Measurements from ENCODE around the gene CAAP1.
"Not testable (repeated sequence)": the region's sequence is repeated elsewhere in the genome, so short reads cannot be mapped to it uniquely, and the experiment has no call there.

The CAAP1 gene

DNA sequence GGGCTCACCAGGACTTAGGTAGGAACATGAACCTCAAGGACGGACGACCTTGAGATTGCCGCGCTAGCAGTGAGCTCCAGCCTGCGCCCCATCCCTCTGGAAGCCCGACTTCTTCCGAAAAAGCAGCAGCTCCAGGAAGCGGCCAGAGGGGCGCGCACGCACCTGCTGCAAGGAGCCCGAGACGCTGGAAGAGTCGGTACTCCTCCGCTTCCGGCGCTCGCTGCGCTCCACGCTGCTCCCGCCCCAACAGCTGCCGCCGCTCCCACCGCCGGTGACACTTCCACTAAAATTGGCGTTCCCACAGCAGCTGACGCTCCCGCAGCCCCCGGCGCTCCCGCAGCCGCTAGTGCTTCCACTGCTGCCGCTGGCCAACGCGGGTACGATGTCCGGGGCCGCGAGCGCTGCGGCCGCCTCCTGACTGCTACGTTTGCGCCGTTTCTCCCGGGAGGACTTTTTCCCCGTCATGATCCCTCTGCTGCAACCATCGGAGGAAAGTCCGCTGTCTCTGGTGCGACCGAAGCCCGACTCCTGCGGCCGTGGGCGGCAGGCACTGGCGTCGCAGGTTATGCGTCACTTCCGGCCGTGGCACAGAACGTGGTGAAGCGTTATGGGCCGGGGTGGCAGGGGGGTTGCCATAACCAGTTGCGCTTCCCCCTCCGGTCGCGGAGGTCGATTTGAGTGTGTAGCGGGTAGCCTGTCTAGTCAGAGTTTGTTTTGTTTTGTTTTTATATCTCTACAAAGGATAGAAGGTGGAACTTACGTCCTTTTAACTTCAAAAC is at the start of gene CAAP1:
Gene CAAP1 (minus strand): TSS at position 552 of the 779 bp plus-strand sequence. CDS start 87 bp downstream, at position 465.
- DNase-seq (ENCODE audit: low read depth) = peak; percentile 91

DNA sequence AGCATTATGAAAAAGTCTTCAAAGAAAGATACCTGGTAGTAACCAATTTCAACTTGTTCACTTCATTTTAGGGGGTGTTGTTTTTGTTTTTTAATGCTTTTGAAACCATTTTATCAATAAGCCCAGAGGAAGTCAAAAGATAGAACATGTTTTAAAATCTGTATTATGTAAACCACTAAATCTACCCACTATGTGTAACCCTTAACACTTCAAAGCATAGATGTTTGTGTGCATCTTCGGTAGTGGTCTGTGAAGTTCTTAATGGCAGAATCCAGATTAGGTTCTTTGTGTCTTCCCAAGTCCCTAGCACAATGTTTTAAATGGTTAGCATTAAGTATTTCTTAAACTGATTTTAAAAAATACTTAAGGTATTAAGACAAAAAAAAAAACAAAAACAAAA is 48.2 kb upstream of the CAAP1 start:
- no peak for DNase-seq (ENCODE audit: low read depth)

- no peak for DNase-seq (ENCODE audit: low read depth)
These were observed 47.5 kb upstream of the CAAP1 start for GRCh38 chr9:26939955-26940711.

GRCh38 chr9:26937816-26938371 is 45.3 kb upstream of the CAAP1 start:
- DNase-seq (ENCODE audit: low read depth) = no peak

DNA sequence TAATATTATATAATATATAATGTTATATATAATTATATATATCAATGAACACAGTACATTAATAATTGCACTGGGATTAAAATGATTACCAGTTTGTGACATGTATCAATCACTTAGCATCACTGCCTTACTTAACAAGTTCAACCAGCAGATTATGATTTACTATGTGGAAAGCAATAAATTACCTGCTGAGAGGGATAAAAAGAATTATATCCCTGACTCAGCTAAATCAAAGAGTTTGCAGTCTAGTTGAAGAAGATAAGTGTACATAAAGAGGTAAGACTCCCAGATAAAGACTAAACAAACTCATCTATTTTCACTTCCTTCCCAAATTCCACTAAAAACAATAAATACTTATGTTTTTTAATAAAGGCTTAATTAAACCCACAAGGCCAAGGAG is 43.2 kb upstream of the CAAP1 start:
- no peak for DNase-seq (ENCODE audit: low read depth)

- DNase-seq (ENCODE audit: low read depth) = no peak
These were observed 36.4 kb upstream of the CAAP1 start for GRCh38 chr9:26928902-26929495.

GRCh38 chr9:26925609-26926008 is 33.0 kb upstream of the CAAP1 start:
- no peak for DNase-seq (ENCODE audit: low read depth)

DNA sequence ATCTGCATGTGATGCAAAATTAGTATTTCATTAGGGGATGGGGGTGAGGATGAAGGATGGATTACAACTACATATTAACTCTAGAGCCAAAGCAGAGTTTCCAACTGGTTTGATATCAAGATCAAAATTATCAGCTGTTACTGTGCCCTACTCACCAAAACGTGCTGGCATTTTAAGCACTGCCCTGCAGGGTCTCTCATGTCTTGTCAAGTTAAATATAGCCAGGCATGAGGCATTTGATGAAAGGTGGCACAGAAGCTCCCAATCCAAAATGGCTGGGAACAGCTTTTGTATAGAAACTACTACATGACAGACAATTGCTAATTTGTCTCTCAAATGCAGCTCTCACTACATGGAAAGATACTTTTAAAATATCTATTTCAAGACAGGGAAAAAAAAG is 27.1 kb upstream of the CAAP1 start:
- no peak for DNase-seq (ENCODE audit: low read depth)

DNA sequence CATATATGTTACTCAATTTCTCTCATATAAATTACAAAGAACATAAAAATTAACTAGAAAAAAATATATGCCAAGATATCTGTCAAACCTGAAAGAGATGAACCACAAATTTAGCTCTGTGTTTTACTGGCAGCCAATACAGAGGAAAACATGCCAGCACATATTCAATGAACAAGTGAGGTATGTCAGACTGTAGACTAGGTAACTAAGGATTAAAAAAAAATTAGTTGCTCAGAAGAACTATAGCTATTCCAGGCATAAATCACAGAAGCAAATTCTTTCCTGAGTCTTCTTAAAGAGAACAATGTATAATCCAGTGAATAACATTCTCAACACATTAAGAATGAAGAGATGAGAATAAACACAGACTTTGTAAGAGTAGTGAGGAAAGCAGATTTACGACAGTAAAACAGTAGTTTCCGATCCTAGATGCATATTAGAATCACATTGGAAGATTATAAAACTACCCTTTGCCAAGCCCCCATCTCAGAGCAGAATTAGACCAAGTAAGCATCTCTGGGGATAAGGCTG is 20.6 kb upstream of the CAAP1 start:
- DNase-seq (ENCODE audit: low read depth) = no peak

DNA sequence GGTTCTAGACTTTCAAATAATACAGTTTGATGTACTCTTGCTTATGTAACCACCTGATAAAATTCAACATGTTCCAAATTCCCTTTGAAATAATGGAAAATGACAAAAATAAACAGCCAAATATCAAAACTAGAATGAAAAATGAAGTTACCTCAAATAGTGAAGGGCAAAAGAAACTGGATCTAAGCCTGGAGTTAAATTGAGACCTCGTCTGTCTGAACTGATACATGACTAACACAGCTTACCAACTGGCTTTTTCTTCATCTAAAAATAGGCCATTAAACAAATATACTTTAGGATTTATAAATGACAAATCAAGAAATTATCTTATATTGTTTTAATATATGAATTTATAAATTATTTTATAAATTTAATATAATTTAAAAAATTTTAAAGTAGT is 12.1 kb upstream of the CAAP1 start:
- DNase-seq (ENCODE audit: low read depth) = no peak

DNA sequence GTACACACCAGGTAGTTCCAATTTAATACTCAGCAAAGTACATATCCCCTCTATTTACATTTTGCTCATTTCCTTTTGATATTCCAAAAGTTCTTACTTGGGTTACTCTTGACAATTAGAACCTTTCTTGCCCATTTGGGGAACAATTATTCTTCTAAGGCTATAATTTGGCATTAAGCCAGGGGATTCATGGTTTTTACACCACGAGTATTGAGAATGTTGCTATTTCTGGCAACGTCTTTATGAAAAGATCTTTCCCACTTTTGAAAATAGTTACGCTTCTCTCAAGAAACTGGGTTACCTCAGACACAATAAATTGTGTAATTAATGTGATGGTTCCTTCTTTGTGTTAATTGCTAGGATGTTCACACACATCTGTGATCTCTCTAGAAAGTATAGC is 11.5 kb upstream of the CAAP1 start:
- no peak for DNase-seq (ENCODE audit: low read depth)

DNA sequence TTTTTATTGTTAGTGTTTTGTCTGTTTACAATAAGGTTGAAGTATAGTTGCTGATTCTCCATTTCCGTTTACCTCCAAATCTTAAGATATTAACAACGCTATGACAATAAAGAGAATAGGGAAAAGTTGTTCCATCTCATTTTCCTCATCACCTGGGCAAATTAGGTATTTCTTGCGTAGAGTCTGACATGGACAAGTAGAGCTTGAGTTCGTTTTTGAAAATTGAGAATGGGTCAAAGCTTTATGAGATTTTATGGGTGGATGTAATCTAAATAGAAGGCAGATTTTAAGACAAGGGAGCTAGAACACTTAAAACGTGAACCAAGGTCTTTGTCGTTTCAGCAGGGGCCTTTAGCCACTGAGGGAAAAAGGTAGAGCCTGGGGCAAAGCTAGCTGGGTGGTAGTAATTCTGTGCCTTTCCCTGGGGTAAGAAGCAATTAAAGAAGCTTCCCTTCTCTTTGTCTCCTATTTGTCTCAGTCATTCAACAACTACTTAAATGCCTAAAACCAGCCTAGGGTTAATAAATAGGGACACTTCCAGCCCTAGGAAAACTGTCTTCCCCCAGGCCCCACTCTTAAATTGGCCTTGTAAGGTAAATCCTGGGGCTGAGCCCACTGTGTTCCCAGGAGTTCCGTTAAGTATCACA is 551 bp upstream of the CAAP1 start:
- DNase-seq (ENCODE audit: low read depth) = no peak

DNA sequence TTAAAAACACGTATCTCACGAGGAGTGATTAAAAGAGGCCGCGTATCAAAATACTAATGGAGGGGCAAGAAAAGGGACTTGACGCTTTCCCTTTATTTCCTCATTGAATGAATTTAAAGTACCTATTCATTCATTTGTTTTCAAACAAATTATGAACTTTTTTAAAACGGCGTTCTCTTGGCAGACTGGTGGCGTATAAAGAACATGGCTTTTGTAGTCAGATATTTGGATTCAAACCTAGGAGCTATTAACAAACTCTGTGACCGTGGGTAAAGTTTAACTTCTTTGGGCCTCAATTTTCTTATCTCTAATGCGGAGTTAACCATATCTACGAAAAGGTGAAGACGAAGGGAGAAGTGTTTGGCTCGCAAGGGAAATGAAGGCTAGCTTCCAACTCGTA is 876 bp downstream of the CAAP1 start:
- no peak for DNase-seq (ENCODE audit: low read depth)

DNA sequence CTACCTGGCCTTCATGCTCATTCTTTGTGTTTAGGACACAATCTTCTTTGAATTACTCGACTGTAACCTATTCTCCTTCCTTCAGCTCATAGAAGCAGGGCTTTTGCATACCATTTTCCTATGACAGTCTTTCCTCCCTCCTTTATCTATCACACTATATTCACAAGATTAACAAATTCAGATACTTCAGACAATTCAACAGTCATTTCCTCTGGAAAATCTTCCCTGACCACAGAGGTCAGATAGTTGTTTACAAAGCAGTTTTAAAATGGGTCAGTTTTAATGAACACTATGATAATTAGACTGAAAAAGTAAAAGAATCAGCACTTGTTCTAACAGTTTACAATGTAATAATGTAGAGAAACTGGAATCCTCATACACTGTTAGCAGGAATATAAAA is 4.3 kb downstream of the CAAP1 start:
- no peak for DNase-seq (ENCODE audit: low read depth)

DNA sequence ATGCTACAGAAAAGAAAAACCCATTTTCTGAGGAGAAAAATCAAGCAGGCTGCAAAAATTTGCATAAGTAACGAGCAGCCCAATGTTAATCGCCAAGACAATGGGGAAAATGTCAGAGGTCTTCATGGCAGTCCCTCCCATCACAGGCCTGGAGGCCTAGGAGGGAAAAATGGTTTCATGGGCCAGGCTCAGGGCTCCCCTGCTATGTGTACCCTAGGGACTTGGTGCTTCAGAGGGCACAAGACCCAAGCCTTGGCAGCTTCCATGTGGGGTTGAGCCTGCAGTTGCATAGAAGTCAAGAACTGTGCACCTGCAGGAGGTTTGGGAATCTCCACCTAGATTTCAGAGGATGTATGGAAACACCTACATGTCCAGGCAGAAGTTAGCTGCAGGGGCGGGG is 10.4 kb downstream of the CAAP1 start:
- no peak for DNase-seq (ENCODE audit: low read depth)

- no peak for DNase-seq (ENCODE audit: low read depth)
These were observed 12.3 kb downstream of the CAAP1 start for GRCh38 chr9:26880262-26880661.

DNA sequence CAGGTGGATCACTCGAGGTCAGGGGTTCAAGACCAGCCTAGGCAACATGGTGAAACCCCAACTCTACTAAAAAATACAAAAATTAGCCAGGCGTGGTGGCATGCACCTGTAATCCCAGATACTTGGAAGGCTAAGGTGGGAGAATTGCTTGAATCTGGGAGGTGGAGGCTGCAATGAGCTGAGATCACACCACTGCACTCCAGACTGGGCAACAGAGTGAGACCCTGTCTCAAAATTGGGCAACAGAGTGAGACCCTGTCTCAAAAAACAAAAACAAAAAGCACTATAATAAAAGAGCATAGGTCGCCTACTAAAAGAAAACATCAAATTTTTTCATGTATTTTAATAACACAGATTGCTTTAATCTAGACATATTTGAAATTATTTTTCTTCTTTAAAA is 17.4 kb downstream of the CAAP1 start:
- not testable (repeated sequence) for DNase-seq (ENCODE audit: low read depth)

DNA sequence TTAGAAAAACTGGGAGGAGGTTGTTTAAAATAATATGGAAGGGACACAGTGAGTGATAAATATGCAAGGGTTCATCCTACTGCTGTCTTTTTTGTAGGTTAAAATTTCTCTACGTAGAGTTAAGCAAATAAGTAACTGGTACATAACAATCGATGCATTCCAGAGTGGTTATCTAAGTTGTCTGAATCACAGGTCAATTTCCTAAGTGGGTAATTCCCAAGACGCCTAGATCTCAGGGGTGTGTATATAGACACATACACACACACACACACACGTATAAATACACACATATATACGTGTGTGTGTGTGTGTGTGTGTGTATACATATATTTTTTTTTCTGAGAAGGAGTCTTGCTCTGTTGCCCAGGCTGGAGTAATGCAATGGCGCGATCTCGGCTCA is 22.3 kb downstream of the CAAP1 start:
- DNase-seq (ENCODE audit: low read depth) = no peak

DNA sequence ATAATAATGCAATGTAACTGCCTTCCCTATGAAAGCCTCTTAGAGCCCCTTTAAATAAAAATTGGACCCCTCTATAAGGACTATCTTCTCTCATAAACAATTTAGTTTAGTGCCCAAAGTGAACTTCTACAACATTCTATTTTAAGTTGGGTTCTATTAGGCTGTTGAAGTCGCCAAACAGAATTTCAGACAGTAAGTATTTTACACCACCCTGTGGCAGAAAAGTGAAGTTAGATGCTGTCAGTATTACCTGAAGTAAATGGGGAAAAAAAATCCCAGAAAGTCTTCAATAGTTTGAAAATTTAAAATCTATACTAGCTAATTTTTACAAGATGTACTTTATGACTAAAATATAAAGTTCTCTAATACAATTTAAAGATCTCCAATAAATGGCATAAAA is 29.5 kb downstream of the CAAP1 start:
- no peak for DNase-seq (ENCODE audit: low read depth)

DNA sequence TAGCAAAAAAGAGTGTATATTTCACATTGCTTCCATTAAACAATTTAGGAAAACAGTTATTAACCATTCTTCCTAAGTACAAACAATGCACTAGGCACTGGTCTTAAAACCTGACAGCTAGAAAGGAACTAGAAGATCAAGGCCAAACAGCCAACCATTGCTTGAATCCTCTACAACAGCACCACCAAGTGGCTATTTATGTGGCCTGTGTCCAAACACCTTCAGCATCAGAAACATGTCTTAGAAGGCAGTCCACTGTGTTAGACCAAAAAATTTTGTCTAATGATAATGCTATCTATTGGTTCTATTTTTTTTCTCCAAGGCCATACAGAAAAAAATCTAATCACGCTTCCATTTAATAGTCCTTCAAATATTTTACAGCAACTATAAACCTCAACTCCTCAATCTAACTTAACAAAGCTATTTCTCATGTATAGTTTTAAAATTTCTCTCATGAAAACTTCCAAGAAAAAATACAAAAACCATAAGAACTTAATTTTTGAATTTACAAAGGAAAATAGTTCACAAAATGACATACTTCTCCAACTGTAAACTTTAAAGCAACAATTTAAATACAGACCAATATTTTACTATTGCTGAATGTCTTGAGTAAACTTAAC is 36.1 kb downstream of the CAAP1 start:
- DNase-seq (ENCODE audit: low read depth) = no peak

GRCh38 chr9:26850995-26851394 is 41.6 kb downstream of the CAAP1 start:
- DNase-seq (ENCODE audit: low read depth) = no peak

- no peak for DNase-seq (ENCODE audit: low read depth)
These were observed 58.8 kb downstream of the CAAP1 start for GRCh38 chr9:26833792-26834191.
